PC-9 (cell line): ENCODE results near the gene SEC16A.

Experiments
- EZH2 ChIP-seq: fragments of 200-600 bp; sonication (generic); IDR thresholded peaks from 2 replicates; pipeline ENCODE4 v1.8.0; 2017; ENCODE audit warnings: antibody characterized with exemption, low read depth
- TF ChIP-seq, protein P1 (sequence below): fragments of 200-600 bp; sonication (generic); conservative IDR thresholded peaks from 2 replicates; pipeline ENCODE4 v1.6.1; 2017; ENCODE audit warnings: mixed run types, antibody characterized with exemption, mild to moderate bottlenecking, moderate library complexity

DNA sequence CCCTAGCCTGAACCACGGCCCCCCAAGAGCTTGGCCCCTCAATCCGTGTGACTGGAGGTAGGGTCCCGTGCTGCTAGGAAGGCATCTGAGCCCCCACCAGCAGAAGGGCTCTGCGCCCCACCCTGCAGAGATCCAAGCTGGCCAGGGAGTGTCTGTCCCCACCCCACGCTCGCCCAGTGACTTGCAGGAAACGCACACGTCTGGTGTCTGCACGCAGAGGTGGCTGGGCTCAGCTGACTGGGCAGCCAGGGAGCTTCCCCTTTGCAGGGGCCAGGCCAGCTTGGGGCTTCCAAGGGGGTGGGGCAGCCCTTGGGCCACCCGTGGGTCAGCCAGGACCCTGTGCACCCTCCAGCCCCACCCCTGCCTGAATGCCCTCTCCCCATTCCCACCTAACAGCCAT lies 38.7 kb upstream of the SEC16A start:
- TF ChIP-seq, protein P1, sequence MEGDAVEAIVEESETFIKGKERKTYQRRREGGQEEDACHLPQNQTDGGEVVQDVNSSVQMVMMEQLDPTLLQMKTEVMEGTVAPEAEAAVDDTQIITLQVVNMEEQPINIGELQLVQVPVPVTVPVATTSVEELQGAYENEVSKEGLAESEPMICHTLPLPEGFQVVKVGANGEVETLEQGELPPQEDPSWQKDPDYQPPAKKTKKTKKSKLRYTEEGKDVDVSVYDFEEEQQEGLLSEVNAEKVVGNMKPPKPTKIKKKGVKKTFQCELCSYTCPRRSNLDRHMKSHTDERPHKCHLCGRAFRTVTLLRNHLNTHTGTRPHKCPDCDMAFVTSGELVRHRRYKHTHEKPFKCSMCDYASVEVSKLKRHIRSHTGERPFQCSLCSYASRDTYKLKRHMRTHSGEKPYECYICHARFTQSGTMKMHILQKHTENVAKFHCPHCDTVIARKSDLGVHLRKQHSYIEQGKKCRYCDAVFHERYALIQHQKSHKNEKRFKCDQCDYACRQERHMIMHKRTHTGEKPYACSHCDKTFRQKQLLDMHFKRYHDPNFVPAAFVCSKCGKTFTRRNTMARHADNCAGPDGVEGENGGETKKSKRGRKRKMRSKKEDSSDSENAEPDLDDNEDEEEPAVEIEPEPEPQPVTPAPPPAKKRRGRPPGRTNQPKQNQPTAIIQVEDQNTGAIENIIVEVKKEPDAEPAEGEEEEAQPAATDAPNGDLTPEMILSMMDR, result no peak
- no peak for TF ChIP-seq EZH2
